HepG2 (cell line): ENCODE data around the gene CCDC14. TPM values are rescaled to one million over a fixed set of nuclear protein-coding genes. Genes with fewer than 3 reads are reported as not detected.
"Not testable (repeated sequence)": the region's sequence is repeated elsewhere in the genome, so short reads cannot be mapped to it uniquely, and the experiment has no call there.

Experiments used
- ATAC-seq: fragments of 200-7000 bp; cut with Tn5 transposase; 3 replicates; pipeline ENCODE4 v1.9.1; 2020; ENCODE audit warnings: mild to moderate bottlenecking, moderate library complexity
- BruUV-seq: library from RNA; stranded (reverse); fragments of 400-500 nt; replicated peaks from 2 replicates; lab custom pipeline; 2021; lab: Mats Ljungman, UMichigan
- CTCF ChIA-PET: fragments of 300-600 bp; formaldehyde crosslinking; extraction: SDS; loops from one replicate; lab custom pipeline; 2021; ENCODE audit warnings: low total read pairs, inconsistent platforms, low intra/inter-chr PET ratio; lab: Yijun Ruan, JAX
- POLR2A ChIA-PET: fragments of 350-600 bp; sonication (Branson Sonifier 250); formaldehyde crosslinking; loops from one replicate; lab custom pipeline; 2020; ENCODE audit warnings: antibody characterized with exemption, inconsistent platforms; lab: Yijun Ruan, JAX
- DNase-seq: peaks from one replicate; pipeline ENCODE4 v3.0.0-alpha.2; 2015; ENCODE audit warnings: low spot score
- FAIRE-seq: peaks from 3 replicates; lab custom pipeline; 2011; peaks lifted over from hg19 to GRCh38; lab: Jason Lieb, UNC
- H2AFZ ChIP-seq: one replicate; pipeline ENCODE4 v1.6.1; 2011; ENCODE audit warnings: low read length, inconsistent platforms
- H3K27ac ChIP-seq: fragments of 300-600 bp; 3 replicates; pipeline ENCODE4 v1.8.0; 2011; ENCODE audit warnings: mixed run types, mild to moderate bottlenecking, mixed read lengths, low read length, inconsistent platforms; ENCODE audit not compliant: insufficient read depth; ENCODE audit errors: extremely low read length
- H3K27me3 ChIP-seq, 2 experiments: fragments of 200-600 bp in 1 of 2; 2 replicates in 1 of 2; 3 replicates in 1 of 2; pipeline versions ENCODE4 v1.6.0 to v1.8.0; 2011; ENCODE audit warnings: low read length in 2 of 2, mild to moderate bottlenecking in 2 of 2, moderate library complexity in 2 of 2, inconsistent platforms in 1 of 2; ENCODE audit not compliant: insufficient read depth in 2 of 2, control insufficient read depth in 1 of 2
- H3K36me3 ChIP-seq, 2 experiments: fragments of 200-600 bp in 1 of 2; replicated peaks in 1 of 2; 2 replicates in 1 of 2; 3 replicates in 1 of 2; pipeline versions ENCODE4 v1.5.1 to v1.8.0; 2011; ENCODE audit warnings: low read length in 2 of 2, inconsistent platforms in 1 of 2; ENCODE audit not compliant: insufficient read depth in 2 of 2, control insufficient read depth in 1 of 2
- H3K4me1 ChIP-seq: 2 replicates; pipeline ENCODE4 v1.5.1; 2012; ENCODE audit warnings: low read length, inconsistent platforms; ENCODE audit not compliant: insufficient read depth
- H3K4me2 ChIP-seq: 2 replicates; pipeline ENCODE4 v1.6.0; 2011; ENCODE audit warnings: low read depth, low read length, inconsistent platforms
- H3K4me3 ChIP-seq, 3 experiments: fragments of 200-600 bp in 1 of 3; sonication (generic), shearing (Covaris generic) in 1 of 3; replicated peaks in 1 of 3; 2 replicates each; pipeline ENCODE4 v1.5.1; 2011 to 2016; ENCODE audit warnings: low read length in 3 of 3, inconsistent platforms in 2 of 3, low read depth in 2 of 3, mild to moderate bottlenecking in 2 of 3, control low read depth in 1 of 3, mixed read lengths in 1 of 3; ENCODE audit not compliant: insufficient read depth in 1 of 3
- H3K79me2 ChIP-seq: one replicate; pipeline ENCODE4 v1.6.1; 2011; ENCODE audit warnings: low read length, inconsistent platforms; ENCODE audit not compliant: insufficient read depth
- H3K9ac ChIP-seq: 2 replicates; pipeline ENCODE4 v1.6.0; 2011; ENCODE audit warnings: mild to moderate bottlenecking, low read depth, low read length, inconsistent platforms; ENCODE audit not compliant: insufficient read depth
- H3K9me3 ChIP-seq: 2 replicates; pipeline ENCODE4 v1.5.1; 2012; ENCODE audit warnings: mild to moderate bottlenecking, low read length
- H4K20me1 ChIP-seq: 2 replicates; pipeline ENCODE4 v1.6.0; 2011; ENCODE audit warnings: inconsistent platforms, mild to moderate bottlenecking, low read length, moderate library complexity; ENCODE audit not compliant: insufficient read depth
- ZBTB42 ChIP-seq: sonication (generic); formaldehyde crosslinking; IDR thresholded peaks from 2 replicates; pipeline ENCODE4 v1.5.0; 2020; ENCODE audit warnings: mild to moderate bottlenecking, missing genetic modification reagents
- ZMAT5 ChIP-seq: sonication (generic); formaldehyde crosslinking; IDR thresholded peaks from 2 replicates; pipeline ENCODE4 v1.5.0; 2020; ENCODE audit warnings: mild to moderate bottlenecking, low read depth, missing genetic modification reagents, borderline replicate concordance
- ZNF597 ChIP-seq: sonication (generic); formaldehyde crosslinking; IDR thresholded peaks from 2 replicates; pipeline ENCODE4 v1.5.0; 2020; ENCODE audit warnings: missing genetic modification reagents
- ZNF777 ChIP-seq: sonication (generic); formaldehyde crosslinking; IDR thresholded peaks from 2 replicates; pipeline ENCODE4 v1.4.0; 2020; ENCODE audit warnings: missing genetic modification reagents
- ZNF879 ChIP-seq: sonication (generic); formaldehyde crosslinking; IDR thresholded peaks from 2 replicates; pipeline ENCODE4 v1.8.1; 2023; ENCODE audit warnings: missing genetic modification reagents
- WGBS: methylation state at CpG from one replicate; pipeline ENCODE4 v1.1.6; 2017; ENCODE audit warnings: low lambda C conversion rate; 5-methylcytosine and 5-hydroxymethylcytosine counted together
- in situ Hi-C: cut with HindIII; loops from 2 replicates; pipeline ENCODE4 v1.10.0; 2017; ENCODE audit warnings: low pct_unique_long_range_greater_than_20kb; ENCODE audit not compliant: extremely low pct_ligation_motif_present
- intact Hi-C: fragments of 100-400 bp; cut with micrococcal nuclease; formaldehyde crosslinking; loops from one replicate; pipeline ENCODE4 v1.10.0; 2022; ENCODE audit not compliant: unreplicated experiment
- polyA plus RNA-seq, 8 experiments: library from polyadenylated mRNA; depleted of rRNA in 3 of 8; stranded (reverse) in 7 of 8; unstranded in 1 of 8; fragments of >200 nt; fragmentation: Illumina TruSeq in 4 of 8; extraction: Trizol in 4 of 8; gene quantifications; 2 replicates each; pipeline versions ENCODE4 v1.2.1 to v1.2.3, GENCODE V29; 2011 to 2016; ENCODE audit warnings: low read depth in 4 of 8, missing spikeins in 1 of 8, mixed read lengths in 1 of 8; ENCODE audit not compliant: insufficient read depth in 1 of 8
- total RNA-seq, 5 experiments: library from RNA; depleted of rRNA; stranded (reverse); fragments of >200 nt; fragmentation: Illumina TruSeq; extraction: Trizol; gene quantifications; 2 replicates each; pipeline ENCODE4 v1.2.3, GENCODE V29; 2016; ENCODE audit warnings: low read depth in 1 of 5
- TF ChIP-seq, protein P1 (sequence below): sonication (generic); formaldehyde crosslinking; IDR thresholded peaks from 2 replicates; pipeline ENCODE4 v1.8.1; 2023; ENCODE audit warnings: mild to moderate bottlenecking, moderate library complexity, missing genetic modification reagents
- TF ChIP-seq, protein P2 (sequence below): sonication (generic); formaldehyde crosslinking; IDR thresholded peaks from 2 replicates; pipeline ENCODE4; 2020; ENCODE audit warnings: missing genetic modification reagents, mild to moderate bottlenecking, borderline replicate concordance

The CCDC14 gene
- total and polyA plus RNA-seq, 2 of the 13 experiments (the other 11 are each of a cell fraction or from before 2014, with no cell fraction given) = 48.7 to 49.0 TPM

DNA sequence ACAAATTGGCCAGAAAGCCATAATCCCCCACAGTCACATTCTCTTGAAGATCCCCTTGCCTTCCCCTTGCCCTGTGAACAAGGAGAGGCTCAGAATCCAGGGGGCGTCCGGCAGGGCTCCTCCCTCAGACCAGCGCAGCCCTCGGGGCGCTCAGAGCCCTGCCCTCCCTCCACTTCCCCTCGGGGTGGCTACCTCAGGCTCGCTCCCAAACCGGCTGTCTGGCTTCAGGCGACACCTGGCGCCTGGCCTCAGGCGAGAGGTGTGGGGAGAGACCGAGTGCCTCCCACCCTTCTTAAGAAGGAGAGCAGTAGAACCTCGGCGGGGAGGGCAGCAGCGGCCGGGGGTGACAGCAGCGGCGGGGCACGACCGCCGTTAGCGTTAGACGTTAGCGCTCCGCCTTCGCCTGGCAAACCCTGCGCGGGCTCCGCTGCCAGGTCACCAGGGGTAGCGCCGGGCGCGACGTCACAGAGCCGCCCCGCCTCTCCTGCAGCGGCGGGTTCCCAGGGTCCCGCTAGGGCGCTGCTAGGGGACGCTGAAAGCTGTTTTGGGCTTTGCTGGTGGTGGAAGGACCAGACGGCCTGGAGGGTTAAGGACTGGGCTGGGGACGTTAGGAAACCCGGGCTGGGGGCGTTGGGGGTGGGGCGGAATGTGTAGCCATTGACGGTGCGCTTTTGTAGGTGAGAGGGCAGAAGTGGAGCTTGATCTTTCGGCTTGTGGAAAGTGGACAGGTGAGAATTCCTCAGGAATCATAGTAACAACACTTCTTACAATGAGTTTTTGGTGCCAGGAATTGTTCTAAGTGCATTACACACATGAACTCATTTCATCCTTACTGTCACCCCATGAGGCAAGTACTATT lies 30.9 kb upstream of the CCDC14 start, which contains the start of gene ROPN1:
TSS of gene ROPN1 (minus strand) at position 395 of the 859 bp plus-strand sequence. CDS start 11,643 bp downstream, outside the sequence.
- H4K20me1 ChIP-seq, DNase-seq, H3K36me3 ChIP-seq, POLR2A ChIA-PET, H3K4me3 ChIP-seq, H2AFZ ChIP-seq, H3K79me2 ChIP-seq, BruUV-seq, intact Hi-C loops, H3K9me3 ChIP-seq, H3K4me1 ChIP-seq, H3K9ac ChIP-seq, in situ Hi-C loops, H3K4me2 ChIP-seq, CTCF ChIA-PET, H3K27me3 ChIP-seq, H3K27ac ChIP-seq: not testable (repeated sequence)
- peak; percentile 95 for ATAC-seq
- WGBS = 0% methylated on average over 6 of the region's 49 CpGs
- FAIRE-seq = peak; percentile 72
- TF ChIP-seq, protein P1, sequence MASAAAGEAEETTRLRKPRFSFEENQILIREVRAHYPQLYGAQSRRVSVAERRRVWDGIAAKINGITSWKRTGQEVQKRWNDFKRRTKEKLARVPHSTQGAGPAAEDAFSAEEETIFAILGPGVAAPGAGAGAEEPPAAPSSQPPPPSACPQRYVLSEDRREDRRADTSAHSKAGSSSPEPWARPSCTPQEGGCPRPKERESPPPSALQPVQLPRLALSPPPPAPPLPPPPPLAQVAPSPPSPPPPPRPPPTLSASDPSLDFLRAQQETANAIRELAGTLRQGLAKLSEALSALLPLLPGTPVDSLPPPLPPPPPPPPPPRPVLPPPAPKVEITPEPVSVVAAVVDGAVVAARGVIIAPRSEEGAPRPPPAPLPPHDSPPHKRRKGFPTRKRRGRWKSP (CRISPR knock-in tag) = peak; percentile 66; the same call in 1 of the 2 replicates

GRCh38 chr3:123986427-123986826 lies 25.4 kb upstream of the CCDC14 start:
- no peak for FAIRE-seq
- peaks cover 0 to 17% of the 10 kb centered on the region in 2 experiments; a peak in 2 of 5 replicates for H3K27me3 ChIP-seq
- CTCF ChIA-PET = no interaction called here
- TF ChIP-seq ZNF777 = no peak
- TF ChIP-seq, protein P2, sequence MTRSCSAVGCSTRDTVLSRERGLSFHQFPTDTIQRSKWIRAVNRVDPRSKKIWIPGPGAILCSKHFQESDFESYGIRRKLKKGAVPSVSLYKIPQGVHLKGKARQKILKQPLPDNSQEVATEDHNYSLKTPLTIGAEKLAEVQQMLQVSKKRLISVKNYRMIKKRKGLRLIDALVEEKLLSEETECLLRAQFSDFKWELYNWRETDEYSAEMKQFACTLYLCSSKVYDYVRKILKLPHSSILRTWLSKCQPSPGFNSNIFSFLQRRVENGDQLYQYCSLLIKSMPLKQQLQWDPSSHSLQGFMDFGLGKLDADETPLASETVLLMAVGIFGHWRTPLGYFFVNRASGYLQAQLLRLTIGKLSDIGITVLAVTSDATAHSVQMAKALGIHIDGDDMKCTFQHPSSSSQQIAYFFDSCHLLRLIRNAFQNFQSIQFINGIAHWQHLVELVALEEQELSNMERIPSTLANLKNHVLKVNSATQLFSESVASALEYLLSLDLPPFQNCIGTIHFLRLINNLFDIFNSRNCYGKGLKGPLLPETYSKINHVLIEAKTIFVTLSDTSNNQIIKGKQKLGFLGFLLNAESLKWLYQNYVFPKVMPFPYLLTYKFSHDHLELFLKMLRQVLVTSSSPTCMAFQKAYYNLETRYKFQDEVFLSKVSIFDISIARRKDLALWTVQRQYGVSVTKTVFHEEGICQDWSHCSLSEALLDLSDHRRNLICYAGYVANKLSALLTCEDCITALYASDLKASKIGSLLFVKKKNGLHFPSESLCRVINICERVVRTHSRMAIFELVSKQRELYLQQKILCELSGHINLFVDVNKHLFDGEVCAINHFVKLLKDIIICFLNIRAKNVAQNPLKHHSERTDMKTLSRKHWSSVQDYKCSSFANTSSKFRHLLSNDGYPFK (CRISPR knock-in tag) = no peak
- no peak for TF ChIP-seq ZNF597
- TF ChIP-seq ZNF879 = no peak
- no peak for TF ChIP-seq ZMAT5 (CRISPR knock-in tag)
- TF ChIP-seq ZBTB42 (CRISPR knock-in tag) = no peak

More at GRCh38 chr3:123986427-123986826, 25.4 kb upstream of the CCDC14 start:
- in situ Hi-C loops (no loop called here), intact Hi-C loops (no loop called here)
- Histone ChIP-seq H3K9me3 (no peaks in the 10 kb centered on the region), H3K79me2 (no peaks in the 10 kb centered on the region), H3K27ac (no peak overlapping the region), H4K20me1 (no peaks in the 10 kb centered on the region), H2AFZ (no peak overlapping the region), H3K4me1 (no peaks in the 10 kb centered on the region), H3K9ac (no peak overlapping the region), H3K4me2 (no peak overlapping the region), H3K36me3 (no peaks in the 10 kb centered on the region), H3K4me3 (no peak overlapping the region)
- POLR2A ChIA-PET = no interaction called here
- no TSS peak for BruUV-seq
- WGBS = 0% methylated on average over 3 of the region's 3 CpGs
- DNase-seq (no peak), ATAC-seq (no peak)
